K562 (cell line): ENCODE data around the gene VSX2. TPM values are rescaled to one million over a fixed set of nuclear protein-coding genes. Genes with fewer than 3 reads are reported as not detected.

Experiments
- ATAC-seq: fragments of 200-7000 bp; cut with Tn5 transposase; 3 replicates; pipeline ENCODE4 v1.9.1; 2020; ENCODE audit warnings: moderate library complexity
- BruUV-seq: library from RNA; stranded (reverse); fragments of 400-500 nt; replicated peaks from 2 replicates; lab custom pipeline; 2021; lab: Mats Ljungman, UMichigan
- CTCF ChIA-PET: fragments of 300-600 bp; formaldehyde crosslinking; extraction: SDS; loops from one replicate; lab custom pipeline; 2021; ENCODE audit warnings: low intra/inter-chr PET ratio; lab: Yijun Ruan, JAX
- POLR2A ChIA-PET: fragments of 300-600, 350-650 bp; sonication (Branson Sonifier 250); formaldehyde crosslinking; extraction: SDS; loops from one replicate; lab custom pipeline; 2021; ENCODE audit warnings: antibody characterized with exemption, inconsistent platforms; lab: Yijun Ruan, JAX
- DNase-seq, 4 experiments: peaks; one replicate each; pipeline versions ENCODE4 v3.0.0 to v3.0.0-alpha.2; 2011 to 2018; ENCODE audit warnings: low spot score in 3 of 4, mixed read lengths in 3 of 4; ENCODE audit errors: extremely low read depth in 1 of 4
- FAIRE-seq: peaks from 2 replicates; lab custom pipeline; 2011; peaks lifted over from hg19 to GRCh38; lab: Jason Lieb, UNC
- H2AFZ ChIP-seq: 2 replicates; pipeline ENCODE4 v1.6.0; 2011; ENCODE audit warnings: low read depth, low read length, control low read depth, inconsistent platforms
- H3K27ac ChIP-seq: fragments of 200-600 bp; 3 replicates; pipeline ENCODE4 v1.8.0; 2011; ENCODE audit warnings: low read depth, mild to moderate bottlenecking, control low read depth, inconsistent platforms, low read length, moderate library complexity, mixed read lengths; ENCODE audit errors: extremely low read depth
- H3K27me3 ChIP-seq, 2 experiments: fragments of 300-600 bp in 1 of 2; 2 replicates in 1 of 2; 3 replicates in 1 of 2; pipeline versions ENCODE4 v1.6.0 to v1.8.0; 2011; ENCODE audit warnings: inconsistent platforms in 2 of 2, low read length in 2 of 2, mild to moderate bottlenecking in 1 of 2, mixed read lengths in 1 of 2, moderate library complexity in 1 of 2; ENCODE audit not compliant: control insufficient read depth in 2 of 2, insufficient read depth in 2 of 2
- H3K36me3 ChIP-seq: fragments of 300-600 bp; 3 replicates; pipeline ENCODE4 v1.8.0; 2011; ENCODE audit warnings: mild to moderate bottlenecking, low read length, inconsistent platforms; ENCODE audit not compliant: control insufficient read depth, insufficient read depth
- H3K4me1 ChIP-seq, 2 experiments: fragments of 200-600 bp in 1 of 2; replicated peaks in 1 of 2; 2 replicates in 1 of 2; 3 replicates in 1 of 2; pipeline versions ENCODE4 v1.5.1 to v1.8.0; 2011; ENCODE audit warnings: inconsistent platforms in 2 of 2, low read length in 2 of 2, mild to moderate bottlenecking in 1 of 2, mixed read lengths in 1 of 2, moderate library complexity in 1 of 2; ENCODE audit not compliant: control insufficient read depth in 2 of 2, insufficient read depth in 2 of 2
- H3K4me2 ChIP-seq: 2 replicates; pipeline ENCODE4 v1.6.1; 2011; ENCODE audit warnings: low read length, control low read depth, inconsistent platforms, mixed read lengths; ENCODE audit not compliant: insufficient read depth
- H3K4me3 ChIP-seq: fragments of 200-600 bp; sonication (generic), shearing (Covaris generic); 2 replicates; pipeline ENCODE4 v1.5.1; 2016; ENCODE audit warnings: control low read depth, inconsistent platforms
- H3K79me2 ChIP-seq: fragments of 200-600 bp; 3 replicates; pipeline ENCODE4 v1.8.0; 2011; ENCODE audit warnings: low read length, inconsistent platforms; ENCODE audit not compliant: control insufficient read depth, insufficient read depth
- H3K9ac ChIP-seq, 2 experiments: 2 replicates each; pipeline versions ENCODE4 v1.6.0 to v1.6.1; 2011; ENCODE audit warnings: low read depth in 2 of 2, low read length in 2 of 2, control low read depth in 1 of 2, inconsistent platforms in 1 of 2, mild to moderate bottlenecking in 1 of 2, mixed read lengths in 1 of 2; ENCODE audit not compliant: insufficient read depth in 1 of 2
- H3K9me1 ChIP-seq: one replicate; pipeline ENCODE4 v1.6.0; 2011; ENCODE audit warnings: inconsistent platforms, mild to moderate bottlenecking, low read length, moderate library complexity; ENCODE audit not compliant: control insufficient read depth, insufficient read depth
- H3K9me3 ChIP-seq: replicated peaks from 2 replicates; pipeline ENCODE4 v1.5.1; 2011; ENCODE audit warnings: low read depth, low read length, inconsistent platforms; ENCODE audit not compliant: control insufficient read depth, insufficient read depth
- H4K20me1 ChIP-seq: replicated peaks from 2 replicates; pipeline ENCODE4 v1.6.1; 2011; ENCODE audit warnings: low read length, inconsistent platforms, mixed read lengths; ENCODE audit not compliant: control insufficient read depth, insufficient read depth
- WGBS: fragments of 100-300 bp; shearing (Covaris generic); methylation state at CpG from one replicate; pipeline ENCODE4 v1.1.6; 2016; ENCODE audit warnings: low coverage, mixed read lengths; ENCODE audit not compliant: insufficient coverage; ENCODE audit errors: missing lambda C conversion rate; 5-methylcytosine and 5-hydroxymethylcytosine counted together
- in situ Hi-C: fragments of 300-500 bp; cut with MboI; formaldehyde crosslinking; loops from 4 replicates; pipeline ENCODE4 v1.15.0; 2018; ENCODE audit warnings: inconsistent platforms, mixed read lengths
- intact Hi-C: fragments of 100-400 bp; cut with micrococcal nuclease; formaldehyde crosslinking; loops from 2 replicates; pipeline ENCODE4 v1.14.2; 2022
- polyA plus RNA-seq, 8 experiments: library from polyadenylated mRNA; depleted of rRNA in 4 of 8; stranded (reverse) in 5 of 8; unstranded in 3 of 8; fragments of >200 nt; fragmentation: Nextera tagmentation in 2 of 8; fragmentation: Illumina TruSeq in 1 of 8; extraction: Ambion mirVana in 2 of 8; extraction: Trizol in 1 of 8; gene quantifications; 2 replicates each; pipeline versions ENCODE4 v1.2.1 to v1.2.3, GENCODE V29; 2011 to 2014; ENCODE audit warnings: inconsistent platforms in 1 of 8, missing spikeins in 1 of 8
- total RNA-seq, 7 experiments: library from RNA; depleted of rRNA in 6 of 7; stranded (reverse); fragments of >200 nt in 6 of 7; fragmentation: Illumina TruSeq in 2 of 7; extraction: Trizol in 2 of 7; gene quantifications; 2 replicates each; pipeline versions ENCODE4 v1.2.1 to v1.2.3, GENCODE V29; 2011 to 2021; ENCODE audit warnings: low replicate concordance in 1 of 7
- TF ChIP-seq, protein P1 (sequence below): fragments of 450-650 bp; formaldehyde crosslinking; conservative IDR thresholded peaks from 2 replicates; pipeline ENCODE4 v1.4.0; 2022; ENCODE audit warnings: mild to moderate bottlenecking, missing genetic modification characterization

Gene VSX2
- total and polyA plus RNA-seq, 9 of the 15 experiments (the other 6 are each of a cell fraction or from before 2014, with no cell fraction given): 0.04 TPM; not detected in 8

DNA sequence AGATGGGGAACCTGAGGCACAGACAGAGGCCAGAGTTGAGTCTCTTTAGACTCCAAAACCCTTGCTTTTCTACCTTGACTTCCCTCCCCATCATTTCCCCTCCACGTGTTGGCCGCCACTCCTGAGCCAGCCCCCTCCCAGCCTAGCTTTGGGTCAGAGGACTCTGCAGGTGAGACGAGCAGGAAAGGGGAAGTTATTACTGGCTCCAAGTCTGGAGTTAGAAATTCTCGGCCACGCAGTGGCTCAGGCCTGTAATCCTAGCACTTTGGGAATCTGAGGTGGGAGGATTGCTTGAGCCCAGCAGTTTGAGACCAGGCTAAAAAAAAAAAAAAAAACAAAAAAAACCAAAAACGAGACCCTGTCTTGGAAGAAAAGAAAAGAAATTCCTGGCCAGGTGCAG lies 8.8 kb downstream of the VSX2 start:
- intact Hi-C loops: no loop called here
- ChIA-PET CTCF (interaction anchor here (0.6 kb wide), 1 partner anchor 27 kb away, joined by 3 read pairs; no protein-coding TSS in a partner anchor), POLR2A (no interaction called here)
- BruUV-seq: no TSS peak
- no peak overlapping the region for H3K9ac ChIP-seq
- no peak overlapping the region for H2AFZ ChIP-seq
- no peak overlapping the region for H3K27ac ChIP-seq
- no peak overlapping the region for H3K4me2 ChIP-seq
- H3K9me1 ChIP-seq: no peaks in the 10 kb centered on the region
- DNase-seq (no peak), FAIRE-seq (no peak), ATAC-seq (no peak)
- TF ChIP-seq, protein P1, sequence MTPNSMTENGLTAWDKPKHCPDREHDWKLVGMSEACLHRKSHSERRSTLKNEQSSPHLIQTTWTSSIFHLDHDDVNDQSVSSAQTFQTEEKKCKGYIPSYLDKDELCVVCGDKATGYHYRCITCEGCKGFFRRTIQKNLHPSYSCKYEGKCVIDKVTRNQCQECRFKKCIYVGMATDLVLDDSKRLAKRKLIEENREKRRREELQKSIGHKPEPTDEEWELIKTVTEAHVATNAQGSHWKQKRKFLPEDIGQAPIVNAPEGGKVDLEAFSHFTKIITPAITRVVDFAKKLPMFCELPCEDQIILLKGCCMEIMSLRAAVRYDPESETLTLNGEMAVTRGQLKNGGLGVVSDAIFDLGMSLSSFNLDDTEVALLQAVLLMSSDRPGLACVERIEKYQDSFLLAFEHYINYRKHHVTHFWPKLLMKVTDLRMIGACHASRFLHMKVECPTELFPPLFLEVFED: no peak
- in situ Hi-C loops: no loop called here
- WGBS: 5% methylated on average over 4 of the region's 6 CpGs
- no peaks in the 10 kb centered on the region for H3K9me3 ChIP-seq
- H3K4me1 ChIP-seq: no peaks in the 10 kb centered on the region; a peak in 1 of 5 replicates
- H3K27me3 ChIP-seq: peaks cover 11 to 30% of the 10 kb centered on the region in 2 experiments
- H4K20me1 ChIP-seq: peaks cover 5% of the 10 kb centered on the region; the same call in 1 of the 2 replicates
- H3K4me3 ChIP-seq: no peak overlapping the region
- no peaks in the 10 kb centered on the region for H3K79me2 ChIP-seq
- no peaks in the 10 kb centered on the region for H3K36me3 ChIP-seq
